Measurements from ENCODE around the gene MAN1B1. TPM values are rescaled to one million over a fixed set of nuclear protein-coding genes. Genes with fewer than 3 reads are reported as not detected.

MAN1B1 gene
- total and polyA plus RNA-seq, 2 of the 8 experiments (the other 6 are each of a cell fraction or from before 2014, with no cell fraction given) = 33.7 to 36.3 TPM

DNA sequence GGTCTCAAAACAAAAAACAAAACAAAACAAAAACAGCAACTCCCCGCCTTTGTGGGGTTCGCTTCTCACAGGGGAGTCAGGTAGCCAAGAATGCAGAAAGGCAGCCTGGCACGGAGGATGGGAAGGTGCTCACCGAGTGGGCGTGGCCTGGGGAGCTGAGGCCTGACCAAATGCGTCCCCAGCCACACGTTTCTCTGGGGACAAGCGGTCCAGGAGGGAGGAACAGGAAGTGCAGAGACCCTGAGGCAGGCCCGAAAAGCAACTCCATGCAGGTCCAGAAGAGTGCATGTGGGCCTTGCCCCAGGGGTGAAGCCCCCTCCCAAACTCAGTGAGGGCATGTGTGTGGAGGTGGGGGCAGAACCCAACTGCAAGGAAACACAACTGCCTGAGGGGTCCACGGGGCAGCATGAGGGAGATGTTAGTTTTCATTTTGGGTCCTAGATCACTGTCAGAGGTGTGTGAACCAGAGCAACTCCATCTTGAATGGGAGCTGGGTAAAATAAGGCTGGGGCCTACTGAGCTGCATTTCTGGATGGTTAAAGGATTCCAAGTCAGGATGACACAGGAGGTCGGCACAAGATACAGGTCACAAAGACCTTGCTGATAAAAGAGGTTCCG is 12.0 kb upstream of the MAN1B1 start:
- Histone ChIP-seq H4K91ac (replicated peaks; ENCODE audit: insufficient read length, low read length) (peak overlapping the region; percentile 4), H3K18ac (ENCODE audit: extremely low read depth, low read length) (no peak overlapping the region), H4K8ac (ENCODE audit: extremely low read depth, insufficient read depth, low read length) (no peak overlapping the region; the same call in 1 of the 2 replicates), H3K4me1 (replicated peaks in 1 of 4; ENCODE audit: control insufficient read depth in 3 of 4, insufficient read depth in 4 of 4, low read length in 3 of 4) (peaks cover 0 to 27% (median 19%) of the 10 kb centered on the region in 4 experiments; a peak in 6 of 7 replicates), H3K14ac (ENCODE audit: insufficient read length) (no peak overlapping the region), H3K4me3 (ENCODE audit: extremely low read depth in 1 of 4, insufficient read depth in 2 of 4, low read depth in 3 of 4, low read length in 4 of 4) (no peak overlapping the region), H4K5ac (ENCODE audit: insufficient read length, low read depth, low read length) (no peak overlapping the region), H2AK5ac (ENCODE audit: low read depth, low read length) (no peak overlapping the region), H2BK5ac (ENCODE audit: low read depth, low read length) (peak overlapping the region; percentile 61), H2BK15ac (ENCODE audit: low read length) (peak overlapping the region; percentile 9), H3K56ac (replicated peaks; ENCODE audit: insufficient read length, low read depth, low read length) (no peak overlapping the region), H3K4ac (replicated peaks; ENCODE audit: insufficient read length, low read depth, low read length) (peak overlapping the region; percentile 71), H3K9ac (replicated peaks in 1 of 4; ENCODE audit: extremely low read depth in 1 of 4, low read depth in 3 of 4, low read length in 3 of 4) (no peak overlapping the region; a peak in 2 of 7 replicates), H3K4me2 (ENCODE audit: insufficient read depth in 1 of 2, low read depth in 2 of 2, low read length in 2 of 2) (peak overlapping the region in 1 of 2 experiments; percentile 6; a peak in 1 of 4 replicates), H3K23me2 (ENCODE audit: low read depth, low read length) (peaks cover 21% of the 10 kb centered on the region), H2BK20ac (ENCODE audit: low read length) (no peak overlapping the region), H3K23ac (ENCODE audit: insufficient read length) (no peak overlapping the region), H3K27ac (ENCODE audit: low read depth, low read length) (peak overlapping the region; percentile 8; the same call in 1 of the 2 replicates), H3K79me1 (ENCODE audit: low read depth, low read length) (no peaks in the 10 kb centered on the region), H3K79me2 (ENCODE audit: control insufficient read depth in 1 of 2, insufficient read depth in 2 of 2, low read length in 2 of 2) (no peaks in the 10 kb centered on the region), H2BK12ac (ENCODE audit: low read depth, low read length) (peak overlapping the region; percentile 52; the same call in 1 of the 2 replicates), H3K9me3 (ENCODE audit: insufficient read depth in 2 of 2, low read depth in 1 of 2, low read length in 1 of 2) (no peaks in the 10 kb centered on the region), H4K20me1 (replicated peaks in 1 of 2; ENCODE audit: control insufficient read depth in 1 of 2, insufficient read depth in 2 of 2, low read length in 2 of 2) (peaks cover 0 to 7% of the 10 kb centered on the region in 2 experiments), H2BK120ac (replicated peaks; ENCODE audit: low read depth, low read length) (no peak overlapping the region), H3K36me3 (ENCODE audit: control insufficient read depth in 2 of 4, insufficient read depth in 4 of 4, low read length in 3 of 4) (no peaks in the 10 kb centered on the region; a peak in 1 of 8 replicates), H2AFZ (ENCODE audit: low read length) (no peak overlapping the region), H3K27me3 (replicated peaks in 1 of 4; ENCODE audit: control insufficient read depth in 3 of 4, extremely low read depth in 1 of 4, insufficient read depth in 3 of 4, low read length in 3 of 4) (peaks cover 20 to 43% (median 31%) of the 10 kb centered on the region in 4 experiments)
- FAIRE-seq (no peak), DNase-seq (ENCODE audit: low read depth in 1 of 2, low spot score in 2 of 2) (no peak)
- ChIA-PET CTCF (ENCODE audit: partially characterized antibody) (interaction anchor here (0.9 to 4.6 kb wide), 7 partner anchors 9 to 45 kb away, joined by 3 to 27 read pairs (median 4); partner anchors contain the start of gene NPDC1), POLR2A (ENCODE audit: partially characterized antibody) (interaction anchor here (0.7 to 2.1 kb wide), 4 partner anchors 12 to 266 kb away, joined by 3 to 9 read pairs (median 4); partner anchors contain the start of gene MAN1B1)
- TF ChIP-seq TAF7 (optimal IDR thresholded peaks at IDR 0.05; ENCODE audit: borderline replicate concordance, low read depth, low read length) (peak; percentile 17), CEBPB (IDR thresholded peaks at IDR 0.05; ENCODE audit: low read depth, low read length) (no peak), RXRA (IDR thresholded peaks at IDR 0.05; ENCODE audit: insufficient read depth, low read depth, low read length) (no peak), TEAD4 (IDR thresholded peaks at IDR 0.05; ENCODE audit: low read depth, low read length) (peak; percentile 20; the same call in 1 of the 2 replicates), HDAC2 (IDR thresholded peaks at IDR 0.05; ENCODE audit: borderline replicate concordance in 1 of 2, low read depth in 2 of 2, low read length in 2 of 2) (no peak)
- 63% methylated on average over 12 of the region's 12 CpGs; no CpG with 5 or more reads in 1 of the 2 experiments for WGBS, 2 experiments (ENCODE audit: extremely low coverage in 1 of 2, insufficient coverage in 1 of 2, insufficient read length in 1 of 2, insufficient replicate concordance in 2 of 2, low coverage in 1 of 2, low lambda C conversion rate in 2 of 2, missing lambda C conversion rate in 1 of 2)
